Progenitor cell of endocrine pancreas (in vitro differentiated cells): Measurements from ENCODE around the gene KERA. TPM values are rescaled to one million over a fixed set of nuclear protein-coding genes. Genes with fewer than 3 reads are reported as not detected.
"Not testable (repeated sequence)": the region's sequence is repeated elsewhere in the genome, so short reads cannot be mapped to it uniquely, and the experiment has no call there.

ENCODE experiments used
- DNase-seq: peaks from one replicate; pipeline ENCODE4 v3.0.0; 2021; ENCODE audit warnings: low spot score; ENCODE audit not compliant: unreplicated experiment
- H3K27ac Mint-ChIP-seq: 2 replicates; pipeline ENCODE4 v1.8.0; 2021; ENCODE audit warnings: mild to moderate bottlenecking, moderate library complexity, mixed read lengths
- H3K27me3 Mint-ChIP-seq: 2 replicates; pipeline ENCODE4 v1.8.0; 2021; ENCODE audit warnings: mixed read lengths
- H3K36me3 Mint-ChIP-seq: 2 replicates; pipeline ENCODE4 v1.8.0; 2022; ENCODE audit warnings: mixed read lengths; ENCODE audit not compliant: insufficient read depth
- H3K4me1 Mint-ChIP-seq: 2 replicates; pipeline ENCODE4 v1.8.0; 2021; ENCODE audit warnings: low read depth, mixed read lengths
- H3K4me3 Mint-ChIP-seq: 2 replicates; pipeline ENCODE4 v1.8.0; 2021; ENCODE audit warnings: low read depth, mild to moderate bottlenecking, moderate library complexity, mixed read lengths
- H3K9me3 Mint-ChIP-seq: 2 replicates; pipeline ENCODE4 v1.8.0; 2021; ENCODE audit warnings: low read depth, mixed read lengths
- CTCF ChIP-seq: fragments of 200-600 bp; sonication (generic); IDR thresholded peaks from one replicate; pipeline ENCODE4 v1.5.0; 2021; ENCODE audit warnings: antibody characterized with exemption, mild to moderate bottlenecking; ENCODE audit not compliant: unreplicated experiment
- total RNA-seq: library from RNA; stranded (reverse); gene quantifications from 2 replicates; pipeline ENCODE4 v1.2.1, GENCODE V29; 2021

KERA gene
- total RNA-seq, 1 donor from 2014 or later, result not detected

- no peak for DNase-seq
Observed at GRCh38 chr12:91098461-91098860, 40.6 kb upstream of the KERA start.

GRCh38 chr12:91094957-91095356 lies 37.1 kb upstream of the KERA start:
- Mint-ChIP-seq H3K4me1 (peaks cover 2% of the 10 kb centered on the region), H3K36me3 (peaks cover 2% of the 10 kb centered on the region), H3K9me3 (peaks cover 13% of the 10 kb centered on the region), H3K4me3 (no peak overlapping the region), H3K27ac (no peak overlapping the region), H3K27me3 (no peaks in the 10 kb centered on the region)
- no peak for DNase-seq
- no peak for TF ChIP-seq CTCF

More at GRCh38 chr12:91098461-91098860, 40.6 kb upstream of the KERA start:
- Mint-ChIP-seq H3K9me3 (peaks cover 5% of the 10 kb centered on the region), H3K4me3 (no peak overlapping the region), H3K36me3 (peaks cover 2% of the 10 kb centered on the region), H3K4me1 (peaks cover 2% of the 10 kb centered on the region), H3K27ac (no peak overlapping the region), H3K27me3 (no peaks in the 10 kb centered on the region)
- no peak for TF ChIP-seq CTCF

- peaks cover 20% of the 10 kb centered on the region for H3K9me3 Mint-ChIP-seq
- no peak for DNase-seq
- no peaks in the 10 kb centered on the region for H3K4me1 Mint-ChIP-seq
- H3K36me3 Mint-ChIP-seq, result peaks cover 3% of the 10 kb centered on the region
- no peak overlapping the region for H3K27ac Mint-ChIP-seq
- H3K27me3 Mint-ChIP-seq, result no peaks in the 10 kb centered on the region
- TF ChIP-seq CTCF, result no peak
- H3K4me3 Mint-ChIP-seq, result no peak overlapping the region
Observed at GRCh38 chr12:91094032-91094662, 36.3 kb upstream of the KERA start.

GRCh38 chr12:91093341-91093740 lies 35.5 kb upstream of the KERA start:
- peaks cover 5% of the 10 kb centered on the region for H3K36me3 Mint-ChIP-seq
- H3K9me3 Mint-ChIP-seq, result peaks cover 28% of the 10 kb centered on the region
- no peak overlapping the region for H3K27ac Mint-ChIP-seq
- no peak for DNase-seq
- TF ChIP-seq CTCF, result no peak
- no peaks in the 10 kb centered on the region for H3K4me1 Mint-ChIP-seq
- no peaks in the 10 kb centered on the region for H3K27me3 Mint-ChIP-seq
- no peak overlapping the region for H3K4me3 Mint-ChIP-seq

- peaks cover 5% of the 10 kb centered on the region for H3K36me3 Mint-ChIP-seq
- H3K9me3 Mint-ChIP-seq, result peaks cover 33% of the 10 kb centered on the region
- no peaks in the 10 kb centered on the region for H3K27me3 Mint-ChIP-seq
- DNase-seq, result no peak
- H3K4me1 Mint-ChIP-seq, result no peaks in the 10 kb centered on the region
- no peak overlapping the region for H3K4me3 Mint-ChIP-seq
- no peak for TF ChIP-seq CTCF
- no peak overlapping the region for H3K27ac Mint-ChIP-seq
Observed at GRCh38 chr12:91091916-91092715, 34.3 kb upstream of the KERA start.

GRCh38 chr12:91089953-91090352 lies 32.1 kb upstream of the KERA start:
- peaks cover 28% of the 10 kb centered on the region for H3K9me3 Mint-ChIP-seq
- H3K27ac Mint-ChIP-seq, H3K36me3 Mint-ChIP-seq, DNase-seq, H3K4me3 Mint-ChIP-seq, H3K27me3 Mint-ChIP-seq, H3K4me1 Mint-ChIP-seq: not testable (repeated sequence)
